GM21717 (cell line): Measurements from ENCODE around the gene EP400.

ENCODE experiments used
- ATAC-seq: cut with Tn5 transposase; IDR thresholded peaks from one replicate; pipeline ENCODE4 v1.9.1; 2021; ENCODE audit warnings: mild to moderate bottlenecking, moderate library complexity; ENCODE audit not compliant: unreplicated experiment

Gene EP400, protein sequence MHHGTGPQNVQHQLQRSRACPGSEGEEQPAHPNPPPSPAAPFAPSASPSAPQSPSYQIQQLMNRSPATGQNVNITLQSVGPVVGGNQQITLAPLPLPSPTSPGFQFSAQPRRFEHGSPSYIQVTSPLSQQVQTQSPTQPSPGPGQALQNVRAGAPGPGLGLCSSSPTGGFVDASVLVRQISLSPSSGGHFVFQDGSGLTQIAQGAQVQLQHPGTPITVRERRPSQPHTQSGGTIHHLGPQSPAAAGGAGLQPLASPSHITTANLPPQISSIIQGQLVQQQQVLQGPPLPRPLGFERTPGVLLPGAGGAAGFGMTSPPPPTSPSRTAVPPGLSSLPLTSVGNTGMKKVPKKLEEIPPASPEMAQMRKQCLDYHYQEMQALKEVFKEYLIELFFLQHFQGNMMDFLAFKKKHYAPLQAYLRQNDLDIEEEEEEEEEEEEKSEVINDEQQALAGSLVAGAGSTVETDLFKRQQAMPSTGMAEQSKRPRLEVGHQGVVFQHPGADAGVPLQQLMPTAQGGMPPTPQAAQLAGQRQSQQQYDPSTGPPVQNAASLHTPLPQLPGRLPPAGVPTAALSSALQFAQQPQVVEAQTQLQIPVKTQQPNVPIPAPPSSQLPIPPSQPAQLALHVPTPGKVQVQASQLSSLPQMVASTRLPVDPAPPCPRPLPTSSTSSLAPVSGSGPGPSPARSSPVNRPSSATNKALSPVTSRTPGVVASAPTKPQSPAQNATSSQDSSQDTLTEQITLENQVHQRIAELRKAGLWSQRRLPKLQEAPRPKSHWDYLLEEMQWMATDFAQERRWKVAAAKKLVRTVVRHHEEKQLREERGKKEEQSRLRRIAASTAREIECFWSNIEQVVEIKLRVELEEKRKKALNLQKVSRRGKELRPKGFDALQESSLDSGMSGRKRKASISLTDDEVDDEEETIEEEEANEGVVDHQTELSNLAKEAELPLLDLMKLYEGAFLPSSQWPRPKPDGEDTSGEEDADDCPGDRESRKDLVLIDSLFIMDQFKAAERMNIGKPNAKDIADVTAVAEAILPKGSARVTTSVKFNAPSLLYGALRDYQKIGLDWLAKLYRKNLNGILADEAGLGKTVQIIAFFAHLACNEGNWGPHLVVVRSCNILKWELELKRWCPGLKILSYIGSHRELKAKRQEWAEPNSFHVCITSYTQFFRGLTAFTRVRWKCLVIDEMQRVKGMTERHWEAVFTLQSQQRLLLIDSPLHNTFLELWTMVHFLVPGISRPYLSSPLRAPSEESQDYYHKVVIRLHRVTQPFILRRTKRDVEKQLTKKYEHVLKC (N-terminal part only)

DNA sequence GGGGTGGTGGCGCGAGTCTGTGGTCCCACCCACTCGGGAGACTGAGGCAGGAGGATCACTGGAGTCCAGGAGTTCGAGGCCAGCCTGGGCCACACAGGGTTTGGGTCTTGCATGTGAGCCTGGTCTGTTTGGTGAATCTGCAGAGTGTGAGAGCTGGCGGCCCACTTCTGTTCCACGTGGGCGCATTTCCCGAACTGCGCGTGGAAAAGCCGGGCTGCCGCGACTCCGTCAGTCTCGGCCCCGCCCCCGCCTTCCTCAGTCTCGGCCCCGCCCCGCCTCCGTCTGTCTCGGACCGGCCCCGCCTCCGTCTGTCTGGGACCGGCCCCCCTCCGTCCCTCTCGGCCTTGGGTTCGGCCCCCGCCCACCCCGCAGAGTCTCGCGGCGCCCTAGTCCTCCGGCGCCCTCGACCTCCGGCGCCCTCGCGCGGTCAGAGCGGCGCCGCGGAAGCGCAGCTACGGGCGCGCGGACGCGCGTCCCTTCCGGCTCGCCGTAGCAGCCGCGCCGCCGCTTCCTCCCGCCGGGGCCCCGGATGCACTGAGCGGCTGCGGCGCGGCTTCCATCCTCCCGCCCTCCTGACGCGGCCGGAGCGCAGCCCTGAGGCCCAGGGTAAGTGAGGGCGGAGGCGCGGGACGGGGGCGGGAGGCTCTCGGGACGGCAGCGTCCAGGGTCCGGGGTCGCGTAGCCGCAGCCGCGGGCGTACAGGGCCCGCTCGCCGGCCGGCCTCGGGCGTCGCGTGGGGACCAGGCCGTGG is at the start of gene EP400:
Gene EP400 (plus strand): TSS at position 512 of the 751 bp plus-strand sequence. CDS start 10,678 bp downstream, outside the sequence.
- peak; percentile 83 for ATAC-seq

DNA sequence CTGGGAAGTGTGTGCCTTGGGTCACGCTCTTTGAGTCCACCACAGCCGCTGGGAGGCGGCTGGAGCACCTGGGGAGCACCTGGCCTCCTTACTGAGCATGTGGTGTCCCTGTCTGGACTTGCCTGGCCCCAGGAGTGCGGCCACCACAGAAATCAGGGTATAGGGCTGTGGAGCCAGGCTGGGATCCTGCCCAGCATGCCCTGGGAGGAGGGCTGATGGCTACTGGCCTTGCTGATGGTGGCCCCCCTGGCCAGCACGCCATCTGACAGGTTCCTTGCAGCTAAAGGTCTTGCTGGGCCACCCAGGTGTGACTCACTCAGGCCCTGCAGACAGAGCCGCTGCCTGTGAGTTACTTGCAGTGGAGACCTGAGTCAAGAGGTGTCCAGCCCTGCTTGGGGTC is 49.3 kb upstream of the EP400 start:
- ATAC-seq: no peak

DNA sequence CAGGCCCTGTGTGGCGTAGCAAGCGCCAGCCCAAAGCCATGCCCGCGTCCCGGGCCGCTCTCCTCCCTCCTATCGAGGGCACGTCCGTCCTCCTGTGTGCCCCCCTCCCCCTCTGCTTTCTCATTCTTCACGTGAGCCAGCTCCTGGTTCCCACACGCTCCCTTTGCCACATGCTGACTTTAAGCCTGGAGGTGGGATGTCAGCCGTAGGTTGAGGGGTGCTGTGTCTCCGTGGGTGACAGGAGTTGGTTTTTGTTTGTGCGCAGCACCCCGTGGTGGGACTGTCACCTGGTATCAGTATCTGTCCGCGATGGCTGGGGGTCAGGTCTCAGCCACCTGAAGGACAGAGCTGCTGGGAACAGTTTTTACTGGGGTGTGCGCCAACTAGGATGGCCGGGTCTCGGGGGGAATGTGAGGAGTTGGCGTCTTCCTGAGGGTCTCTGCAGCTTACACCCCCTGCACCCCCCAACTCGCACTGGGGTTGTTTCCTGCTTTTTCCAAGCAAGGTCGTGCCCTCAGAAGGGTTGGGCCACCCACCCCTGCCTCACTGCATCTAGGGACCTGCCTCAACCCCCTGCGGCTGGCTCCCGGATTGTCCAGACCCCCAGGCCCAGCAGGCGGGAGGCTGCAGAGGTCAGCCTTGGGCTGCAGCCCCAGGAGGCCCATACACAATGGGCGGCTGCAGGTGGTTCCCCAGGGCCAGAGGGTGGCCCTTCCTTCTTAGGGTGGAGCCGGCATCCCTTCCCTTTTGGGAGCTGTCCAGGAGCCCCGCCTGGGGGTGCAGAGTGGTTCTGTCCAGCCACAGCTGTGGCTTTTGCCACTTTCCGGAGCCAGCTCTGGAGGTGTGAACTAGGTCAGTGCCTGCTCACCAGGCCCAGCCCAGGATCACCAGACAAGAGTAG is 48.1 kb upstream of the EP400 start:
- ATAC-seq: no peak

DNA sequence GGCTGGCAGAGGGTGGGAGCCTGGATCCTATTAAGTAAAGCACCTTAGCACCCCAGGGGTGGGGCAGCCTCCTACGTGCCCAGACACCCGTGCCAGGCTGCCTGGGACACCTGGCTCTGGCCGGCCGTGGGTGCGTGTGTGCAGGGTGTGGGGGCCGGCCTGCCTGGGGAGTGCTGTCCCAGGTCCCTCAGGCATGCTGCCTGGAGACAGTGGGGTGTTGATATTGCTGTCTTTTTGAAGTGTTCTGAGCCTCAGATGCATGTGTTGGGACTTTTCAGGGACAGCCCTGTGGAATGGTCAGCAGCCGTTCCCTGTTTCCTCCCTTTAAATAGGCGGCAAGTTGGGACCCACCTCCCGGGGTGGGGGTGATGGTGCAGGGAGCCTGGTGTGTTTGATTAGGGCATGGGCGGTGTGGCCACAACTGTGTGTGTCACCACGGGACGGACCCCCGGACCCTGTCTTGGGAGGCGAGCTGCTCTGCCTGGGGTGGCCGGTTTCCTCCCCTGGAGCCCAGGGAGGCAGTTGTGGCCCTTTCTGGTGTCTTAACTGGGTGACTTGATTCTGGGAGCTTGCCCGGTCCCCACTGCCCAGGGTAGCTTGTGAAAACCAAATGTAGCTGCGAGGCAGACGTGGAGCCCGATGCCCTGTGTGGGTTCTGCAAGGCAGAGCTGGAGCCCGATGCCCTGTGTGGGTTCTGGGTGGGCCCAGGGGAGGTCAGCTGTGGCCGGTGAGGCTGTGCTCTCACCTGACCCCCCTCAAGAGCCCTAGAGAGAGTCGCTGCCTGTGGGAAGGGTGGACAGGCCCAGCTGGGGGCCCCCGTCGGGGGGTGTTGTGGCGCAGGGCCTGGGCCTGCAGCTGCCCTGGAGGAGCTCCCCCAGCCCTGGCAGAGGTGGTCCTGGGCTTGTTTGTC is 47.2 kb upstream of the EP400 start:
- ATAC-seq: no peak

DNA sequence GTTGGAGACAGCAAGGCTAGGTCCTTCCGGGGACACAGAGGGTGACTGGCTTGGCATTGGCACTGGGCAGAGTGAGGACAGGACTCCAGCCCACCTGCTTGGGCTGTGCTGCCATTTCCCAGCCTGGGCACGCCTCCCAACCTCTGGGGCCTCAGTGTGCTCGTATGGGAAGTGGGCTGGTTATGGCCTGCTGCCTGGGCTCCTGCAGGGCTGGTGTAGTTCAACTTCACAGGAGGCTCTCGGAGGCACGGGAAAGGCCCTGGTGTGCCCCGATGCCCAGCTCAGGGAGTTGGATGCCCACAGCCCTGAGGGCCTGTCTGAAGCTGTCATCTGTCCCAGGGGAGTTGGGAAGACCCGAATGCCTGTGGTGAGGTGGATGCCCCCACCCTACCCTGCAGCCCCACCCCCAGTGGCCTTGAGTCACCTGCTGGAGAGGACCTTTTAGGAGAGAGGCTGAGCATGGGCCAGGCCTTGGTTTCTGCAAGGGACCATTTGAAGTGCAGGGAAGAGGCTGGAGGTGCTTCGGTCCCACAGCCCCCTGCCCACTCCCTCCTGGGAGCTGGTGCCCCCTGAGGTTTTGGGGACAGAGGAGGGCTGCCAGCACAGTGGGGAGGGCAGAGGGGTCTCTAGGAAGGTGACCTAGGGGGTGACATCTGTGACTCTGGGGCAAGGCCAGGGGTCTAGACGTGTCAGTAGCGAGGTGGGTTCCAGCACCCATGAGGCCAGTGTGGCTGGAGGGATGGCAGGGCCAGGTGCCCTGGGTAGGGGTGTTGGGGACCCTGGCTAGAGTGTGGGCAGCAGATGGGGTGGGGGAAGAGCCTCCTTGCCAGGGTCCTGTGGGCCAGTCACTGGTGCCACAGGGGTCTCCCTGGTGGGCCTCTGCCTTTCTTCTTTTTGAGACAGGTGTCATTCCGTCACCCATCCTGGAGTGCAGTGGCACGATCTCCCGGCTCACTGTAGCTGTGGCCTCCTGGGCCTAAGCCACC is 46.2 kb upstream of the EP400 start:
- ATAC-seq: no peak

DNA sequence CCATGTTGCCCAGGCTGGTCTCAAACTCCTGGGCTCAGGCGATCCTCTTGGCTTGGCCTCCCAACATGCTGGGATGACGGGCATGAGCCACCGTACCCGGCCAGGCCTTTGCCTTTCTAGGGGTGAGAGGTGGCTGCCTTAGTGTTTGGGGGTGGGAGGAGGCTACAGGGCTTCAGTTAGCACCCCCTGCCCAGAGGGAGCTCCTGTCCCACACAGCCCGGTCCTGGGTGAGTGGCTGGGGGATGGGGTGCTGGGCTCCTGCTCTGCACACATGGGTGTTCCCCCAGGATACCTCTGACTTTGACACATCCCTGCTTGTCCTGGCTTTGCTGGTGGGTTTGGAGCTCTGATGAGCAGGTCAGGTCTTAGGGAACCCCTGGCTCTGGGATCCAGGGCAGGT is 45.4 kb upstream of the EP400 start:
- ATAC-seq: no peak

DNA sequence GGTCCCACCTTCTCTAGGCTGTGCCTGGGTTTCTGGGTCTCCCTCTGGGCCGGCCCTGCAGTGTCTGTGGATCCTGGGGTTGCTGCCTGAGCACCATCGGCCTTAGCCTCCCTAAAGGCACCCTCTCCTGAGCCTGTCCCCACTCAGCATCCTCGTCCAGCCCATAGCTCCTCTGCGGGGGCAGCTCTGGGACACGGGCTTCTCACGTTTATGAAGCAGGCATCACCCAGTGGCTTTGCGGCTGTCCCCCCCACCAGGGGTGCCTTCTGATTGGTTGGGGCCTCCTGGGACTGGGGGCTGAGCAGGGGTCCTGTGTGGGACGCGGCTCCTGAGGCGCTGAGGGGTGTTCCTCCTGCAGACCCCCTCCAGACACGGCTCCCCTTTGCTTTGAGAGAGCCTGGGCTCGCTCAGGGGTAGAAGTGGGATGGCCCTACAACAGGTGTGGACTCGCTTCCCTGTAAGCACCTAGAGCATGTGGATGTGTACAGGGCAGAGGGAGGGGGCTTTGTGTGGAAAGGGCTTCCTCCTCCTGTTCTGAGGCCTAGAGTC is 44.6 kb upstream of the EP400 start:
- no peak for ATAC-seq

DNA sequence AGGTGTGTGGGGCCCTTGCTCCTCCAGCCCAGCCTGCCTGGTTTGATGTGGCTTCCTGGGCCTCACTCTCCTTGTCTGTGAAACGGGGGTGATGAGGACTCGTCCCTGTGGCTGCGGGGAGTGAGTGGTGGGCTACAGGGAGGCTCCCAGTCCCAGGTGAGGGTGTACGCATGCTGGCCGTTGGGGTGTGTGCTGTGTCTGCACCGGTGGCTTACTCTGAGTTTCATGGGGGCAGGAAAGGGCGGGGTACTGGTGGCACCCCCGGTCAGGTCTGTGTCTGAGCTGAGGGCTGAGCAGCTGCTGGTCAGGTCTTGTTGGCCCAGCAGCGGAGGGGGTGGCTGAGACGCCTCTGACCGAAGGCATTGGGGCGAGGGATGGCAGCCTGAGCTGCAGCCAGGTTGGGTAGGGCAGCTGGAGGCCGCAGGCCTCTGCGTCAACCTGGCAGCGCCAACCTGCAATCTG is 44.1 kb upstream of the EP400 start:
- no peak for ATAC-seq

DNA sequence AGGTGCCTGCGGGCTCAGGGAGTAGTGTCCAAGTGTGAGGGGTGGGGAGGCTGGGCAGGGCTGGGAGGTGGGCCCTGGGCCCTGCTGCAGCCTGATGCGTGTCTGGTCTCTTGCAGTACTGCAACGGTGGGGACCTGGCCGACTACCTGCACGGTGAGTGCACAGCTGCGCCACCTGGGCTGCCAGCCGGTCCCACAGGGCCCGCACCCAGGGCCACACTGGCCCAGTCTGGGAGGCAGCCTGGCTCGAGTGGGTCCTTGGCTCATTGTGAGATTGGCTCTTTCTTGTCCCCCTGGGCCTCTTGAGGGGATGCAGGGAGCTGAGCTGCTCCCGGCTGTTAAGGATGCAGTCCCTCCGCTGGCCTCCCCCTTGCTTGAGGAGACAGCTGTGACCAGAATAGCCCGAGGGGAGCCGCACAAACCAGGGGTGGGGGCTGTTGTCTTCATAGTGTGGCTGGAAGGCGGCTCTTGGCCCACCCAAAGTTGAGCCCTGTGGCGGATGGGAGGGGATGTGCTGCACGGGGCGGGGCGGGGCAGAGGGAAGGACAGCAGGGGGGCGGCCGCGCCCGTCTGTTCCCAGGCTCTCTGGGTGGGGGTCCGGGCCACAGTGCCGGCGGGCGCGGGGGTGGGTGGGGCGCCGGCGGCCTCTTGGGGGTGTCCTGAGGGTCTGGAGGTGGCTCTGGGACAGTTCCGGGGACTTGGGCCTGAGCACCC is 42.2 kb upstream of the EP400 start:
- no peak for ATAC-seq

DNA sequence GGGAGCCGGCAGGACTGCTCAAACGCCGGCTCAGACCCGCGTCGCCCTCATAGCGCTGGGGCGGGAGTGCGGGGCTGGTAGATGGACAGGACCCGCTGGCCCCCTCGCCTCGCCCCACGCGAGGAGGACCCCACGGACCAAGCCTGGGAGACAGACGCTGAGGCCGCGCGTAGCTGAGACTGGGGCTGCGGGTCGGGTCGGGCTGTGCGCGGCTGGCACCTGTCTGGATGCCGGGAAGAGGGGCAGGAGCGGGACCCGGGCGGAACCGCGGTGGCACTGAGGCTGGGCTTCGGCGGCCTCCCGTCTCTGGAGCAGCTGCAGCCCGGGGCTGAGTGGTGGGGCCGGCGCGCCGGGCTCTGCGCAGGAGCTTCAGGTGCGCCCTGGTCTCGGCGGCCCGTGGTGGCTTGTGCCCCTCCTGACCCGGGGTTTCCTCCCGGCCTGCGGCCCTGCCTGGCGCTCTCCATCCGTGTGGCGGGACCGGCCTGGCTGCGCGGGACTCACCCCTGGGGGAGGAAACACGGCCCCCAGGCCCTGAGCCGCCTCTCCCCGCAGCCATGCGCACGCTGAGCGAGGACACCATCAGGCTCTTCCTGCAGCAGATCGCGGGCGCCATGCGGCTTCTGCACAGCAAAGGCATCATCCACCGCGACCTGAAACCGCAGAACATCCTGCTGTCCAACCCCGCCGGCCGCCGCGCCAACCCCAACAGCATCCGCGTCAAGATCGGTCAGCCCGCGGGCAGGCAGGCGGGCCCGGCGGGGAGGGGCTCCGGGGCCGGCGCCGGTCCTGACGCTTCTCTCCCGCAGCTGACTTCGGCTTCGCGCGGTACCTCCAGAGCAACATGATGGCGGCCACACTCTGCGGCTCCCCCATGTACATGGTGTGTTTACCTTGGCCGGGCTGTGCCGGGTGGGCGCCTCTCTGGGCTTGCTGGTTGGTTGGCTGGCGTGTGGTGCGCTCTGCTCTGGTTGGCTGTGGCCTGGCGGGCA is 41.4 kb upstream of the EP400 start:
- no peak for ATAC-seq

DNA sequence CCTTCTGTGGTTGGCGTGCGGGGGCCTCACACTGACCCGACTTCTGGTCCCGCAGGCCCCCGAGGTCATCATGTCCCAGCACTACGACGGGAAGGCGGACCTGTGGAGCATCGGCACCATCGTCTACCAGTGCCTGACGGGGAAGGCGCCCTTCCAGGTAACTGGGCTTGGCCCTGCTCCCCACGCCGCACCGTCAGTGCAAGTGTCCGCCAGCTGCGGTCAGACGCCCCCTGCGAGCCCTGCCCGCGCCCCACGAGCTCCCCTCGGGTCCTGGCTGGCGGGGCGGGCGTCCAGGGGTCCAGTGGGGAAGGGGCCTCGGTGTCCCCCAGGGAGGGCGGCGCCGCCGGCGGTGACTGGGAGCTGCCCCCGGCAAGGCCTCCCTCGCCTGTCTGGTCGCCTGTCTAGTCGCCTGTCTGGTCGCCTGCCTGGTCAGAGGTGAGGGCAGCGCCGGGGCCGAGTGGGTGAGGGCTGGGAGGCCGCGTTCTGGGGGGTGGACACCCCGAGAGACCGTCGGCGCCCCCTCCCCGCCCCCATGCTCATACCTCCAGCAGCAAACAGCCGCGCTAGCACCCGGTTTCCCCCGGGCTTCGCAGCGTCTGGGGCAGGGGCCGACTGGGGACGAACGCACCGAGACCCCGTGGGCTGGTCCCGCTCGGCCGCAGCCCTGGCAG is 40.5 kb upstream of the EP400 start:
- ATAC-seq: no peak

DNA sequence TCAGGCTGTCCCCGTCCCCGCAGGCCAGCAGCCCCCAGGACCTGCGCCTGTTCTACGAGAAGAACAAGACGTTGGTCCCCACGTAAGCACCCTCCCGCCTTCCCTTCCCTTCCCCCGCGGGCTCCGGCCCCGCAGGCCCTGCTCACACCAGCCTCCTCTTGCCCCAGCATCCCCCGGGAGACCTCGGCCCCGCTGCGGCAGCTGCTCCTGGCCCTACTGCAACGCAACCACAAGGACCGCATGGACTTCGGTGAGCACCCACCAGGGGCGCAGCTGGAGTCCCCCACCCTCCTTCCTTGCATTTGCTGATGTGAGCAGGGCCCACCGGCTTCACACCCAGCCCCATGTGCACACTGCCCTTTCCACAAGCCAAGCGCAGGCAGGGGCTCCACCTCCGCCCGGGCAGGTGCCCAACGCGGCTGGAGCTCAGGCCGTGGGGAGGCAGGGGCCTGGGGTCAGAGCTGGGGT is 40.0 kb upstream of the EP400 start:
- ATAC-seq: no peak

DNA sequence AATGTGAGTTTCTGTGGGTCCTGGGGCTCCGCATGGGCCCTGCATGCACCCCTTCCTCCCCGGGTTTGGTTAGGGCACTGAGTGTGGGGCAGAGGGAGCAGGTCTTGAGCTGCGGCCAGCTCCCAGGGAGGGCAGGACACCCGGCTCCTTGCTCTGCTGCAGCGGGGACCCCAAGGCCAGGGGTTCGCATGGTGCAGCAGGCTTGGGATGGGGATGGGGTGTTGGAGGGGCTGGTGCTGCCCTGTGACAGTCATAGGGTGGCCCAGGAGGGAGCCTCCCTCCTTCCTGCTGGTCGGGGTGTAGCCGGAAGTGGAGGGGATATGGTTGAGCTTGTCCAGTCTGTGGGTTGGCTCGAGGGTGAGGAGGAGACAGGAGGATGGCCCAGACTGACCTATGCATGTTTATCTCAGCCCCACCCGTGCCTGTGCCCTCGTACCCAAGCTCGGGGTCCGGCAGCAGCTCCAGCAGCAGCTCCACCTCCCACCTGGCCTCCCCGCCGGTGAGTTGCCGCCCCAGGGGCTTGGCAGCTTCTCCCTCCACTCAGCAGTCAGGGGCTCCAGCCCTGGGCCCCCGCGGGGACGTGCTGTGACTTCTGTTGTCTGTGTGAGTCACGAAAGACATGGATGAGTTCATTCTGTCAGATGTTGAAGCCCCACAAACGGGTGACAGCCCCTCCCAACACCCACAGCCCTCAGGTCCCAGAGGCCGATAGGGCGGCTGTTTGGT is 39.3 kb upstream of the EP400 start:
- no peak for ATAC-seq
